A549 (cell line): ENCODE data around the gene MAPK1IP1L. TPM values are rescaled to one million over a fixed set of nuclear protein-coding genes. Genes with fewer than 3 reads are reported as not detected.

ENCODE experiments used
- ATAC-seq, 2 experiments: fragments of 200-7000 bp in 1 of 2; fragments of >200 bp in 1 of 2; cut with Nextera tagmentation in 1 of 2; cut with Tn5 transposase in 1 of 2; 3 replicates each; pipeline versions ENCODE4 v1.8.0 to v1.9.1; 2018 to 2020; ENCODE audit warnings: mild to moderate bottlenecking in 1 of 2, moderate library complexity in 1 of 2
- CTCF ChIA-PET: fragments of 300-600 bp; sonication (Branson Sonifier 250); formaldehyde crosslinking; extraction: SDS; loops from one replicate; lab custom pipeline; 2021; ENCODE audit warnings: antibody characterized with exemption, inconsistent platforms; lab: Yijun Ruan, JAX
- POLR2A ChIA-PET: fragments of 350-600 bp; formaldehyde crosslinking; extraction: SDS; loops from one replicate; lab custom pipeline; 2021; ENCODE audit warnings: antibody characterized with exemption, inconsistent platforms; lab: Yijun Ruan, JAX
- DNase-seq, 2 experiments: peaks; one replicate each; pipeline versions ENCODE4 v3.0.0 to v3.0.0-alpha.2; 2011 to 2016; ENCODE audit warnings: low read depth in 1 of 2, low spot score in 1 of 2
- FAIRE-seq: peaks from 2 replicates; lab custom pipeline; 2011; peaks lifted over from hg19 to GRCh38; lab: Jason Lieb, UNC
- H3K27ac ChIP-seq, 2 experiments: fragments of >200 bp; sonication (Bioruptor Twin); formaldehyde crosslinking; 3 replicates each; pipeline ENCODE4 v1.5.1; 2016 to 2017
- H3K4me1 ChIP-seq: fragments of >200 bp; sonication (Bioruptor Twin); formaldehyde crosslinking; 3 replicates; pipeline ENCODE4 v1.6.1; 2016
- H3K4me2 ChIP-seq: fragments of >200 bp; sonication (Bioruptor Twin); formaldehyde crosslinking; 3 replicates; pipeline ENCODE4 v1.6.1; 2016
- H3K4me3 ChIP-seq: fragments of >200 bp; sonication (Bioruptor Twin); formaldehyde crosslinking; 3 replicates; pipeline ENCODE4 v1.5.1; 2016
- H3K9me3 ChIP-seq: fragments of >200 bp; sonication (Bioruptor Twin); formaldehyde crosslinking; 3 replicates; pipeline ENCODE4 v1.6.1; 2016
- CBX2 ChIP-seq: fragments of 200-600 bp; sonication (generic); IDR thresholded peaks from 2 replicates; pipeline ENCODE4 v1.6.1; 2016; ENCODE audit warnings: low read depth, mild to moderate bottlenecking, borderline replicate concordance
- CBX8 ChIP-seq: fragments of 200-600 bp; sonication (generic); IDR thresholded peaks from 2 replicates; pipeline ENCODE4 v1.6.1; 2016
- CHD4 ChIP-seq: fragments of 200-600 bp; sonication (generic); IDR thresholded peaks from 2 replicates; pipeline ENCODE4 v1.6.1; 2016; ENCODE audit warnings: antibody characterized with exemption, mild to moderate bottlenecking, borderline replicate concordance
- E2F6 ChIP-seq: IDR thresholded peaks from 2 replicates; pipeline ENCODE4 v1.6.1; 2012; ENCODE audit warnings: low read depth, borderline replicate concordance
- FOSL2 ChIP-seq, 2 experiments: fragments of 450-650 bp in 1 of 2; fragments of >200 bp in 1 of 2; sonication (Bioruptor Twin) in 1 of 2; formaldehyde crosslinking; IDR thresholded peaks; 2 replicates each; pipeline versions ENCODE4 v1.5.0 to v1.6.1; 2016 to 2020; ENCODE audit warnings: mild to moderate bottlenecking in 1 of 2, moderate library complexity in 1 of 2
- FOXS1 ChIP-seq: fragments of 250-450 bp; sonication (Bioruptor Pico); IDR thresholded peaks from 2 replicates; pipeline ENCODE4 v1.5.0; 2020; ENCODE audit warnings: mild to moderate bottlenecking, moderate library complexity
- GATA3 ChIP-seq: IDR thresholded peaks from 2 replicates; pipeline ENCODE4 v1.6.1; 2012; ENCODE audit warnings: borderline replicate concordance
- HES2 ChIP-seq: fragments of >200 bp; sonication (Bioruptor Twin); formaldehyde crosslinking; IDR thresholded peaks from 2 replicates; pipeline ENCODE4 v1.6.1; 2016
- HEYL ChIP-seq: fragments of 250-450 bp; sonication (Bioruptor Pico); IDR thresholded peaks from 2 replicates; pipeline ENCODE4 v1.8.0; 2021; ENCODE audit warnings: mild to moderate bottlenecking, moderate library complexity
- HMGXB4 ChIP-seq: fragments of 250-450 bp; sonication (Bioruptor Pico); IDR thresholded peaks from 2 replicates; pipeline ENCODE4 v1.5.0; 2021; ENCODE audit warnings: mild to moderate bottlenecking, moderate library complexity, borderline replicate concordance
- HOXA7 ChIP-seq: fragments of 250-450 bp; sonication (Bioruptor Pico); IDR thresholded peaks from 2 replicates; pipeline ENCODE4 v1.5.0; 2020; ENCODE audit warnings: mild to moderate bottlenecking, moderate library complexity
- HOXB13 ChIP-seq: fragments of 250-450 bp; sonication (Bioruptor Pico); IDR thresholded peaks from 2 replicates; pipeline ENCODE4 v1.5.0; 2020; ENCODE audit warnings: low read depth, mild to moderate bottlenecking, moderate library complexity
- HOXB5 ChIP-seq: fragments of 250-450 bp; sonication (Bioruptor Pico); IDR thresholded peaks from 2 replicates; pipeline ENCODE4 v1.5.0; 2020; ENCODE audit warnings: mild to moderate bottlenecking, moderate library complexity
- KDM1A ChIP-seq: fragments of 200-600 bp; sonication (generic); IDR thresholded peaks from 2 replicates; pipeline ENCODE4 v1.6.1; 2016; ENCODE audit warnings: low read depth, mild to moderate bottlenecking
- KDM5A ChIP-seq: fragments of 200-600 bp; sonication (generic); IDR thresholded peaks from 2 replicates; pipeline ENCODE4 v1.6.1; 2016; ENCODE audit warnings: antibody characterized with exemption, mild to moderate bottlenecking
- NFE2L2 ChIP-seq: fragments of 150-350 bp; conservative IDR thresholded peaks from 2 replicates; pipeline ENCODE4 v1.6.1; 2014; ENCODE audit warnings: low read length
- PBX3 ChIP-seq: IDR thresholded peaks from 2 replicates; pipeline ENCODE4 v1.6.1; 2012
- PHF8 ChIP-seq: fragments of 200-600 bp; sonication (generic); IDR thresholded peaks from 2 replicates; pipeline ENCODE4 v1.6.1; 2016; ENCODE audit warnings: low read depth, mild to moderate bottlenecking, antibody characterized with exemption, moderate library complexity, borderline replicate concordance
- RAD21 ChIP-seq, 2 experiments: fragments of >200 bp in 1 of 2; sonication (Bioruptor Twin) in 1 of 2; formaldehyde crosslinking in 1 of 2; IDR thresholded peaks in 1 of 2; conservative IDR thresholded peaks in 1 of 2; 2 replicates in 1 of 2; 3 replicates in 1 of 2; pipeline ENCODE4 v1.6.1; 2012 to 2018; ENCODE audit warnings: inconsistent platforms in 1 of 2
- SMC3 ChIP-seq: fragments of >200 bp; sonication (Bioruptor Twin); formaldehyde crosslinking; IDR thresholded peaks from 3 replicates; pipeline ENCODE4 v1.6.1; 2018; ENCODE audit warnings: inconsistent platforms
- USF2 ChIP-seq: fragments of 450-650 bp; IDR thresholded peaks from 2 replicates; pipeline ENCODE4 v1.6.1; 2014; ENCODE audit warnings: antibody characterized with exemption
- ZC3H11A ChIP-seq: fragments of 450-650 bp; IDR thresholded peaks from 2 replicates; pipeline ENCODE4 v1.6.1; 2014; ENCODE audit warnings: antibody characterized with exemption, mild to moderate bottlenecking
- ZNF302 ChIP-seq: fragments of 250-450 bp; sonication (Bioruptor Pico); IDR thresholded peaks from 2 replicates; pipeline ENCODE4 v1.9.0; 2021; ENCODE audit warnings: inconsistent platforms, mild to moderate bottlenecking, moderate library complexity
- WGBS: methylation state at CpG from one replicate; pipeline ENCODE4 v1.1.6; 2017; ENCODE audit errors: missing lambda C conversion rate; 5-methylcytosine and 5-hydroxymethylcytosine counted together
- polyA plus RNA-seq, 4 experiments: library from polyadenylated mRNA; depleted of rRNA in 3 of 4; stranded (reverse); fragments of >200 nt; fragmentation: RNase III in 1 of 4; extraction: RNeasy Plus Mini Kit Qiagen cat#74134 plus additional on column Dnase treatment in 1 of 4; gene quantifications; 2 replicates in 3 of 4; 3 replicates in 1 of 4; pipeline ENCODE4 v1.2.3, GENCODE V29; 2011 to 2017
- TF ChIP-seq, protein P1 (sequence below): fragments of 150-350 bp; IDR thresholded peaks from 2 replicates; pipeline ENCODE4 v1.6.1; 2014; ENCODE audit warnings: low read depth, mild to moderate bottlenecking, low read length
- TF ChIP-seq, protein P2 (sequence below): IDR thresholded peaks from 2 replicates; pipeline ENCODE4 v1.6.1; 2012

Gene MAPK1IP1L
- polyA plus RNA-seq, 2 of the 4 experiments (the other 2 are of a cell fraction): 42.9 to 72.3 TPM

DNA sequence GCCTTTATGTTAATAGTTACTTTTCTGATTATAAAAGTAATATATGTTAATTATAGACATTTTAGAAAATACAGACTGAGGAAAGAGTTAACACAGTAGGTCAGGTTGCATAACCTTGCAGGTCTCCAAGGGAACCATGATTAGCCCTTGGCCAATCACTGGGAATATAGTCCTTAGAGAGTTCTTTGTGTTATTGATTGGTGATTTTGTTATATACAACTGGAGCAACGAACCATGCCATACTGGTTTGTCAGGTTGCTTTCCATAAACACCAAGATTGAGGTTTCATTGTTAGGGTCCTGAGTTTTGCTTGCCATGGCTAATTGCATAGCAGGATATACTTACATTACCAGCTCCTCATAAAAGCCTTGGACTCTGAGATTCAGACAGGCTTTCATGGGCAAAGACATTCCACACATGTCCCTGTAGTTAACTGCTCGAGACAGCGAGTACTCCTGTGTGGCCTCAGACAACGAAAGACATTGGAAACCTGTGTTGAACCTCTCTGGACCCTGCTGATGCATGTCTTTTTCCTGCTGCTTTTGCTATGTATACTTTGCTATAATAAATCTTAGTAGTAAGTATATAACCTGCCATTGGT lies 33.7 kb downstream of the MAPK1IP1L start:
- no peaks in the 10 kb centered on the region for H3K9me3 ChIP-seq
- H3K4me1 ChIP-seq: no peaks in the 10 kb centered on the region
- no peak overlapping the region for H3K4me2 ChIP-seq
- DNase-seq (no peak), ATAC-seq (no peak), FAIRE-seq (no peak)
- ChIA-PET CTCF (interaction anchor here (1.4 to 10.9 kb wide), 5 partner anchors 9 to 73 kb away, joined by 4 to 183 read pairs (median 10); partner anchors contain the start of gene MAPK1IP1L), POLR2A (no interaction called here)
- 68% methylated on average over 4 of the region's 4 CpGs for WGBS
- no peak overlapping the region for H3K4me3 ChIP-seq
- no peak for TF ChIP-seq HES2
- TF ChIP-seq, protein P1, sequence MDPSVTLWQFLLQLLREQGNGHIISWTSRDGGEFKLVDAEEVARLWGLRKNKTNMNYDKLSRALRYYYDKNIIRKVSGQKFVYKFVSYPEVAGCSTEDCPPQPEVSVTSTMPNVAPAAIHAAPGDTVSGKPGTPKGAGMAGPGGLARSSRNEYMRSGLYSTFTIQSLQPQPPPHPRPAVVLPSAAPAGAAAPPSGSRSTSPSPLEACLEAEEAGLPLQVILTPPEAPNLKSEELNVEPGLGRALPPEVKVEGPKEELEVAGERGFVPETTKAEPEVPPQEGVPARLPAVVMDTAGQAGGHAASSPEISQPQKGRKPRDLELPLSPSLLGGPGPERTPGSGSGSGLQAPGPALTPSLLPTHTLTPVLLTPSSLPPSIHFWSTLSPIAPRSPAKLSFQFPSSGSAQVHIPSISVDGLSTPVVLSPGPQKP: no peak
- no peak for TF ChIP-seq HOXB5 (CRISPR knock-in tag)
- TF ChIP-seq FOXS1 (CRISPR knock-in tag): no peak
- TF ChIP-seq NFE2L2: no peak
- no peak for TF ChIP-seq PBX3
- no peak for TF ChIP-seq RAD21 (conservative IDR thresholded peaks at IDR 0.05 in 1 of 2, IDR thresholded peaks at IDR 0.05 in 1 of 2)
- no peak for TF ChIP-seq CBX8
- TF ChIP-seq FOSL2 (IDR thresholded peaks at IDR 0.05): no peak
- TF ChIP-seq FOSL2 (CRISPR knock-in tag; IDR thresholded peaks at IDR 0.05): no peak
- TF ChIP-seq HOXB13 (CRISPR knock-in tag): no peak
- TF ChIP-seq E2F6: no peak
- TF ChIP-seq CHD4: no peak
- no peak for TF ChIP-seq HOXA7 (CRISPR knock-in tag)
- TF ChIP-seq ZC3H11A: no peak
- TF ChIP-seq KDM1A: no peak
- no peak overlapping the region for H3K27ac ChIP-seq

DNA sequence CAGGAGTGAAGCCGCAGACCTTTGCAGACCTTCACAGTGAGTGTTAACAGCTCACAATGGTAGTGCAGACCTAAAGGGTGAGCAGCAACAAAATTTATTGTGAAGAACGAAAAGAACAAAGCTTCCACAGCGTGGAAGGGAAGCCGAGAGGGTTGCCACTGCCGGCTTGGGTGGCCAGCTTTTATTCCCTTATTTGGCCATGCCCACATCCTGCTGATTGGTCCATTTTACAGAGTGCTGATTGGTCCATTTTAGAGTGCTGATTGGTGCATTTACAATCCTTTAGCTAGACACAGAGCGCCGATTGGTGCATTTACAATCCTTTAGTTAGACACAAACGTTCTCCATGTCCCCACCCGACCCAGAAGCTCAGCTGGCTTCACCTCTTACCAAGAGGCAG lies 35.5 kb downstream of the MAPK1IP1L start:
- 71% methylated on average over 9 of the region's 9 CpGs for WGBS
- no peak overlapping the region for H3K27ac ChIP-seq
- FAIRE-seq (no peak), DNase-seq (no peak), ATAC-seq (no peak)
- H3K4me3 ChIP-seq: no peak overlapping the region
- TF ChIP-seq, protein P1: no peak
- TF ChIP-seq HMGXB4 (CRISPR knock-in tag) (no peak), RAD21 (conservative IDR thresholded peaks at IDR 0.05 in 1 of 2, IDR thresholded peaks at IDR 0.05 in 1 of 2) (no peak), HEYL (no peak), KDM5A (no peak), HOXA7 (CRISPR knock-in tag) (no peak), FOXS1 (CRISPR knock-in tag) (no peak), ZNF302 (CRISPR knock-in tag) (no peak), KDM1A (no peak), USF2 (no peak), GATA3 (no peak), PHF8 (no peak), SMC3 (no peak), CBX2 (no peak), HOXB5 (CRISPR knock-in tag) (no peak)
- TF ChIP-seq, protein P2, sequence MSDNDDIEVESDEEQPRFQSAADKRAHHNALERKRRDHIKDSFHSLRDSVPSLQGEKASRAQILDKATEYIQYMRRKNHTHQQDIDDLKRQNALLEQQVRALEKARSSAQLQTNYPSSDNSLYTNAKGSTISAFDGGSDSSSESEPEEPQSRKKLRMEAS: no peak
- H3K4me1 ChIP-seq: no peaks in the 10 kb centered on the region
- no peaks in the 10 kb centered on the region for H3K9me3 ChIP-seq
- ChIA-PET POLR2A (no interaction called here), CTCF (interaction anchor here (1.1 to 10.9 kb wide), 4 partner anchors 8 to 71 kb away, joined by 3 to 183 read pairs (median 10); partner anchors contain the start of gene MAPK1IP1L)
- H3K4me2 ChIP-seq: no peak overlapping the region
